GM06990 (cell line): ENCODE results near the gene HOXA2.

Source experiments
- DNase-seq: peaks from one replicate; pipeline ENCODE4 v3.0.0-alpha.2; 2011; ENCODE audit not compliant: insufficient read length; ENCODE audit errors: extremely low read depth
- H3K27me3 ChIP-seq: replicated peaks from 2 replicates; pipeline ENCODE4 v1.6.0; 2011; ENCODE audit warnings: low read length; ENCODE audit not compliant: control insufficient read depth, insufficient read depth
- H3K36me3 ChIP-seq: 2 replicates; pipeline ENCODE4 v1.5.1; 2011; ENCODE audit warnings: low read length; ENCODE audit not compliant: control insufficient read depth, insufficient read depth
- H3K4me3 ChIP-seq: replicated peaks from 2 replicates; pipeline ENCODE4 v1.5.1; 2011; ENCODE audit warnings: low read depth, mild to moderate bottlenecking, control low read depth, low read length
- CTCF ChIP-seq: IDR thresholded peaks from 2 replicates; pipeline ENCODE4 v1.5.1; 2011; ENCODE audit warnings: low read length, control low read depth, mild to moderate bottlenecking, inconsistent platforms; ENCODE audit not compliant: insufficient read depth, poor library complexity, severe bottlenecking

HOXA2 gene

DNA sequence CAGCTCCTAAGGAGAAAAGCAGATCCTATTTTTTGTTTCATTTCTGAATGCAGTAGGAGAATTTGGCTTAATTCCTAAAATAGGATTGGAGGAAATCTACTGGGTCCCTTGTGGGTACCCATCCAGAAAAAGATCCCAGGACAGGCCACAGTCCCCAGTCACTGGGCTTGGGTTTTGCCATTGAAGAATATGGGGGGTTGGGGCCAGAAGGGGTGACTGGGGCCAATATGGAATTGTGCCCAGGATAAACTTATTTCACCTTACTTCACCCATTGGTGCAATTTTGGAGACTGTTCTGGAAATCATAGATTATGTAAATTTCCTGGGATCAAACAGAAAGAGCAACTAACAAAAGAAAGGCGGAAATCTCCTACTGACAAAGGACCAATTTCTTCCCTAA is 36.0 kb upstream of the HOXA2 start:
- no peak for DNase-seq
- H3K4me3 ChIP-seq, result no peak overlapping the region
- H3K36me3 ChIP-seq, result no peaks in the 10 kb centered on the region
- H3K27me3 ChIP-seq, result no peaks in the 10 kb centered on the region
- TF ChIP-seq CTCF, result no peak

DNA sequence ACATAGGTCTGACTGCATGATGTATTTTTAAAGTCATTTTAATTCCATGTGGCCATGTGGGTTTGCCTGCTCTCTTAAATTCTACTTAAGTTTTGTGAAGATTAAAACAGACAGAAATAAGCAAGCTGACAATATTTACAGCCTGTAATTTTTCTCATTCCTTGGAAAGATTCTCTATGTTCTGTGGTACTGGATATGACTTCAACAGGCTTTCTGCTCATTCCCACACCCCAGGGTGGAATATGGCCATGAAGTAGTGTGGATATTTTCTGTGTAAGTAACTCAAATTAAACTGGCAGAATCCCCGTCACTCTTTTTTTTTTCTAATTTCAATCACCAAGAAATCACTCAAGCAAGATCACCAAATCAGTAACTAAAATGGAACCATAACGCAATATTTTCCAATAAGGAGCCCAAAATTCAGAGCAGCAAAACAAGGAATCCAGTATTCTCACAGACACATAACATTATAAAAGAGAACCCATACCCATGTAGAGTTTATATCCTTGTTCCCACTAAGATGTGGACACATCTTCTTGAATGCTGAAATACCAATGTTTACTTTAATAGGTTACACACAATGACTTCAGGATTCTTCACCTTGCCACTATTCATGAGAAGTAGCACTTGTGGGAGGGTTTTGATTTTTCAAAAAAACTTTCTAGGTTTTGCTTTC is 35.3 kb upstream of the HOXA2 start:
- H3K36me3 ChIP-seq, result no peaks in the 10 kb centered on the region
- DNase-seq, result no peak
- no peak for TF ChIP-seq CTCF
- no peak overlapping the region for H3K4me3 ChIP-seq
- H3K27me3 ChIP-seq, result no peaks in the 10 kb centered on the region

- no peak for TF ChIP-seq CTCF
- no peak for DNase-seq
- Histone ChIP-seq H3K4me3 (no peak overlapping the region), H3K36me3 (no peaks in the 10 kb centered on the region), H3K27me3 (no peaks in the 10 kb centered on the region)
Observed at GRCh38 chr7:27134392-27134791, 31.9 kb upstream of the HOXA2 start.

DNA sequence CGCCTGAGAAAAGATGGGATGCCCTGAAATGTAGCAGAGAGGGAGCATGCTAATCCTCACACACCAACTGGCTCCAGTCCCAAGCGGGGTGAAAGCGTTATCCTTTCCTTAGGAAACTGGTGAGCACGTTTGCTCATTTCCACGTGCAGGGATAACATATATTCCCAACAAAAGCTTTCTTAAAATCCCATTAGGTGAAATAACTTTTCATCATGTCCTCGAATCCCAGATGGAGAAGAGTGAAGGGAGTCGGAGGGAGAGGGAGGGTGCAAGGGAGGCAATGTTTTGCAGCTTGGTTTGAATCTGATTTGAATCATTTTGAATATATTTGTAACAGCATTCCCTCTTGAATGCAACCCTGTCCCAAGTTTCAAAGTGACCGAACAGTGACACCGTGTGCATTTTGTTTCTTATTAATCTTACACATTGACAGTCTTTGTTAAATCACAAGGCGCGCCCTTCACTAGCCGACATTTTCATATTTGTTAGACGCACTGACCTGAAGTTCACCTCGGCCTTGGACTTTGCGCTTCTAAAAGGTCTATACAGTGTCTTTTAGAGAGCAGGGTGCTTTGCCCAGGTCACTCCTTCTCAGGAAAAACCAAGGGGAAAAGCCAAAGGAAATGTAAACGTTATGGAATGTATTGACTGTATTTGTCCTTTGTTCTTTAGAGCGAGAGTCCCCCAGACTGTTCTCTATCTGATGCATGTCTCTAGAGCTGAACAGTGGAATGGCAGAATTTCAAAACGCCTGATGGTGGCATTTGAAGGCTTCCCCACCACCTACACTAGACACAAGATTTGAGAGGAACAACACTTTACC is 31.1 kb upstream of the HOXA2 start:
- H3K27me3 ChIP-seq, result no peaks in the 10 kb centered on the region
- no peaks in the 10 kb centered on the region for H3K36me3 ChIP-seq
- H3K4me3 ChIP-seq, result no peak overlapping the region
- TF ChIP-seq CTCF, result no peak
- no peak for DNase-seq

GRCh38 chr7:27132978-27133377 is 30.5 kb upstream of the HOXA2 start:
- H3K36me3 ChIP-seq, result no peaks in the 10 kb centered on the region
- no peaks in the 10 kb centered on the region for H3K27me3 ChIP-seq
- no peak overlapping the region for H3K4me3 ChIP-seq
- DNase-seq, result no peak
- no peak for TF ChIP-seq CTCF
